CD4-positive, alpha-beta T cell treated with Interleukin-10 for 1 hour (primary cell): ENCODE results near the gene OR1E1.
A peak's percentile ranks its signal among the peaks of the same experiment; 100 is the strongest.
"Not testable (repeated sequence)": the region's sequence is repeated elsewhere in the genome, so short reads cannot be mapped to it uniquely, and the experiment has no call there.

ENCODE experiments used
- DNase-seq: peaks from one replicate; pipeline ENCODE4 v3.0.0-alpha.2; 2020

The OR1E1 gene

GRCh38 chr17:3398310-3398709 lies at the start of gene OR1E1:
OR1E1 (minus strand) TSS chr17:3398410; CDS start chr17:3398410, 0 bp downstream.
- DNase-seq: no peak

GRCh38 chr17:3447625-3448024 lies 49.4 kb upstream of the OR1E1 start:
- peak; percentile 8 for DNase-seq

GRCh38 chr17:3440451-3440850 lies 42.2 kb upstream of the OR1E1 start:
- DNase-seq: no peak

- DNase-seq: no peak
Observed at GRCh38 chr17:3438368-3438767, 40.2 kb upstream of the OR1E1 start.

GRCh38 chr17:3433741-3434140 lies 35.5 kb upstream of the OR1E1 start, which contains the start of gene OR1E2:
OR1E2 (minus strand) TSS chr17:3433841; CDS start chr17:3433841, 0 bp downstream.
- no peak for DNase-seq

- DNase-seq: peak; percentile 11
Observed at GRCh38 chr17:3433215-3433614, 35.0 kb upstream of the OR1E1 start.

- DNase-seq: no peak
Observed at GRCh38 chr17:3418222-3418621, 20.0 kb upstream of the OR1E1 start.

- DNase-seq: no peak
Observed at GRCh38 chr17:3415610-3416009, 17.4 kb upstream of the OR1E1 start.

- DNase-seq: not testable (repeated sequence)
Observed at GRCh38 chr17:3412216-3412615, 14.0 kb upstream of the OR1E1 start.

- no peak for DNase-seq
Observed at GRCh38 chr17:3411070-3411469, 12.9 kb upstream of the OR1E1 start, which contains the start of gene OR3A3. OR3A3 (plus strand) TSS chr17:3411370.

- not testable (repeated sequence) for DNase-seq
Observed at GRCh38 chr17:3403856-3404255, 5.6 kb upstream of the OR1E1 start.

GRCh38 chr17:3401786-3402185 lies 3.6 kb upstream of the OR1E1 start:
- no peak for DNase-seq

- no peak for DNase-seq
Observed at GRCh38 chr17:3400055-3400454, 1.8 kb upstream of the OR1E1 start.

GRCh38 chr17:3397801-3398200 lies 409 bp downstream of the OR1E1 start:
- DNase-seq: not testable (repeated sequence)

- no peak for DNase-seq
Observed at GRCh38 chr17:3389791-3390190, 8.4 kb downstream of the OR1E1 start.

- DNase-seq: peak; percentile 27
Observed at GRCh38 chr17:3385869-3386816, 12.1 kb downstream of the OR1E1 start, which contains the start of gene OR3A2. OR3A2 (minus strand) TSS chr17:3386308.

GRCh38 chr17:3381957-3382356 lies 16.3 kb downstream of the OR1E1 start:
- no peak for DNase-seq

GRCh38 chr17:3378321-3378720 lies 19.9 kb downstream of the OR1E1 start:
- no peak for DNase-seq

- DNase-seq: not testable (repeated sequence)
Observed at GRCh38 chr17:3371167-3371566, 27.0 kb downstream of the OR1E1 start.
